ENCODE measurements around the gene SHLD1. TPM values are rescaled to one million over a fixed set of nuclear protein-coding genes. Genes with fewer than 3 reads are reported as not detected.
"Not testable (repeated sequence)": the region's sequence is repeated elsewhere in the genome, so short reads cannot be mapped to it uniquely, and the experiment has no call there.

Gene SHLD1
- total RNA-seq, 1 donor from 2014 or later = 5.7 TPM

DNA sequence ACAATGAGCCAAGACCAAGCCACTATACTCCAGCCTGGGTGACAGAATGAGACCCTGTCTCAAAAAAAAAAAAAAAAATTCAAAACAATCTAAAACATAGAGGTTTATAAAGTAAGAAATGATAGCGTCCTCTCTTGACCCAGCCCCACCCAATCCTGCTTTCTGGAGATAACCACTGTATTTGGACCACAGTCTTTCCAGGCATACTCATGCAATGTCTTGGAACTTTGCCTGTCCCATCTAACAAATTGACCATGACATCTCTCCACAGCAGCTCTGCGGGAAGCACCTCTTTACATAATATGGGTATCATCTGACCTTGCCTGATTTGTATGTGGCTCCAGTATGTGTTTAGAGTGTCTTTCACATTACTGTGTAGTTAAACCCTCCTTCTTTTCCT is 9.1 kb upstream of the SHLD1 start:
- DNase-seq = no peak
- no peak overlapping the region for H3K4me3 ChIP-seq
- no peak overlapping the region for H3K27ac ChIP-seq (replicated peaks)
- TF ChIP-seq, protein P1, sequence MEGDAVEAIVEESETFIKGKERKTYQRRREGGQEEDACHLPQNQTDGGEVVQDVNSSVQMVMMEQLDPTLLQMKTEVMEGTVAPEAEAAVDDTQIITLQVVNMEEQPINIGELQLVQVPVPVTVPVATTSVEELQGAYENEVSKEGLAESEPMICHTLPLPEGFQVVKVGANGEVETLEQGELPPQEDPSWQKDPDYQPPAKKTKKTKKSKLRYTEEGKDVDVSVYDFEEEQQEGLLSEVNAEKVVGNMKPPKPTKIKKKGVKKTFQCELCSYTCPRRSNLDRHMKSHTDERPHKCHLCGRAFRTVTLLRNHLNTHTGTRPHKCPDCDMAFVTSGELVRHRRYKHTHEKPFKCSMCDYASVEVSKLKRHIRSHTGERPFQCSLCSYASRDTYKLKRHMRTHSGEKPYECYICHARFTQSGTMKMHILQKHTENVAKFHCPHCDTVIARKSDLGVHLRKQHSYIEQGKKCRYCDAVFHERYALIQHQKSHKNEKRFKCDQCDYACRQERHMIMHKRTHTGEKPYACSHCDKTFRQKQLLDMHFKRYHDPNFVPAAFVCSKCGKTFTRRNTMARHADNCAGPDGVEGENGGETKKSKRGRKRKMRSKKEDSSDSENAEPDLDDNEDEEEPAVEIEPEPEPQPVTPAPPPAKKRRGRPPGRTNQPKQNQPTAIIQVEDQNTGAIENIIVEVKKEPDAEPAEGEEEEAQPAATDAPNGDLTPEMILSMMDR (IDR thresholded peaks at IDR 0.05; ENCODE audit: borderline replicate concordance) = no peak
- H3K4me1 ChIP-seq = peaks cover 5% of the 10 kb centered on the region
- no peaks in the 10 kb centered on the region for H3K9me3 ChIP-seq (replicated peaks)
- no peaks in the 10 kb centered on the region for H3K27me3 ChIP-seq (ENCODE audit: low read depth)
- intact Hi-C loops (cut with micrococcal nuclease) = no loop called here
- H3K36me3 ChIP-seq = no peaks in the 10 kb centered on the region

DNA sequence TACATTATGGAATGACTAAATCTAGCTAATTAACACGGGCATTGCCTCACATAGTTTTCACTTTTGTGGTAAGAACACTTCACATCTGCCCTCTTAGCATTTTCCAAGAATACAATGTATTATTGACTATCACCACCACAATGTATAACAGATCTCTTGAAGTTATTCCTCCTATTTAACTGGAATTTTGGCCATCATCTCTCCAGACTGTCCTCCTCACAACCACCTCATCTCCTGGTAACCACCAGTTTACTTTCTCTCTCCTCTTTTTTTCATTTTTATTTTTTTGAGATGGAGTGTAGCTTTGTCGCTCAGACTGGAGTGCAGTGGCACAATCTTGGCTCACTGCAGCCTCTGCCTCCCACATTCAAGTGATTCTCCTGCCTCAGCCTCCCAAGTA is 8.2 kb upstream of the SHLD1 start:
- no peak for DNase-seq
- no peak overlapping the region for H3K4me3 ChIP-seq
- TF ChIP-seq, protein P1 (IDR thresholded peaks at IDR 0.05; ENCODE audit: borderline replicate concordance) = no peak
- no peaks in the 10 kb centered on the region for H3K27me3 ChIP-seq (ENCODE audit: low read depth)
- no peaks in the 10 kb centered on the region for H3K4me1 ChIP-seq
- no peaks in the 10 kb centered on the region for H3K9me3 ChIP-seq (replicated peaks)
- H3K36me3 ChIP-seq = no peaks in the 10 kb centered on the region
- intact Hi-C loops (cut with micrococcal nuclease) = no loop called here
- H3K27ac ChIP-seq (replicated peaks) = no peak overlapping the region

- peaks cover 5% of the 10 kb centered on the region for H3K4me1 ChIP-seq
- H3K9me3 ChIP-seq (replicated peaks) = no peaks in the 10 kb centered on the region
- H3K27me3 ChIP-seq (ENCODE audit: low read depth) = no peaks in the 10 kb centered on the region
- H3K4me3 ChIP-seq = no peak overlapping the region
- TF ChIP-seq, protein P1 (IDR thresholded peaks at IDR 0.05; ENCODE audit: borderline replicate concordance) = no peak
- no peaks in the 10 kb centered on the region for H3K36me3 ChIP-seq
- no peak for DNase-seq
- no peak overlapping the region for H3K27ac ChIP-seq (replicated peaks)
- intact Hi-C loops (cut with micrococcal nuclease) = no loop called here
Measured at GRCh38 chr20:5745416-5746030, 4.7 kb upstream of the SHLD1 start.

DNA sequence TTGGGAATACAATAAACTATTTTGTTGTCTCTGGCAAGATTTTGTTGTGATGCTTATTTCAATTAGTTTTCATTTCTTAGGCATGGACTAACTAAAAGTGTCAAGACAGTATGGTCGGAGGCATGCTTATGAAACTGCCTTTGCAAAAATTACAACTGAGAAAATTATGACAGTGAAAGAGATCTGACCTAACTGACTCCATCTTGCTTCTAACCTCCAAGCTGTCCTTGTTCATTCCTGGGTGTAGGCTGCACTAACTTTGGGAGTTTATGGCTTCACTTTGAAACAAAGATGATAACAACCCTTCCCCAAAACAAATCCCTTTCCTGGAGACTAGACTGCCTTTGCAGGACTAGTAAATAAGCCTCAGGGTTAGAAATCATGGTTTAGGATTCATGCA is 4.1 kb upstream of the SHLD1 start:
- Histone ChIP-seq H3K4me3 (no peak overlapping the region), H3K9me3 (replicated peaks) (no peaks in the 10 kb centered on the region), H3K27me3 (ENCODE audit: low read depth) (no peaks in the 10 kb centered on the region), H3K4me1 (peaks cover 10% of the 10 kb centered on the region), H3K27ac (replicated peaks) (no peak overlapping the region), H3K36me3 (no peaks in the 10 kb centered on the region)
- intact Hi-C loops (cut with micrococcal nuclease) = no loop called here
- DNase-seq = no peak
- TF ChIP-seq, protein P1 (IDR thresholded peaks at IDR 0.05; ENCODE audit: borderline replicate concordance) = no peak

GRCh38 chr20:5748246-5748645 is 2.0 kb upstream of the SHLD1 start:
- H3K4me3 ChIP-seq = no peak overlapping the region
- DNase-seq = no peak
- TF ChIP-seq, protein P1 (IDR thresholded peaks at IDR 0.05; ENCODE audit: borderline replicate concordance) = no peak

GRCh38 chr20:5749512-5749951 is 669 bp upstream of the SHLD1 start:
- DNase-seq; intact Hi-C loops (cut with micrococcal nuclease); H3K27me3 ChIP-seq (ENCODE audit: low read depth); H3K9me3 ChIP-seq (replicated peaks); H3K36me3 ChIP-seq; H3K4me3 ChIP-seq: not testable (repeated sequence)
- peak overlapping the region; percentile 95 for H3K27ac ChIP-seq (replicated peaks)
- H3K4me1 ChIP-seq = peaks cover 16% of the 10 kb centered on the region

More at GRCh38 chr20:5748246-5748645, 2.0 kb upstream of the SHLD1 start:
- no peak overlapping the region for H3K27ac ChIP-seq (replicated peaks)
- H3K27me3 ChIP-seq (ENCODE audit: low read depth) = no peaks in the 10 kb centered on the region
- intact Hi-C loops (cut with micrococcal nuclease) = no loop called here
- no peaks in the 10 kb centered on the region for H3K36me3 ChIP-seq
- H3K4me1 ChIP-seq = peaks cover 16% of the 10 kb centered on the region
- H3K9me3 ChIP-seq (replicated peaks) = no peaks in the 10 kb centered on the region

All from left ventricle myocardium inferior (tissue), 1 donor.